ENCODE measurements around the gene MYLK4.

Gene MYLK4

GRCh38 chr6:2624177-2624576 lies 126.5 kb downstream of the MYLK4 start:
- no peak for DNase-seq

DNA sequence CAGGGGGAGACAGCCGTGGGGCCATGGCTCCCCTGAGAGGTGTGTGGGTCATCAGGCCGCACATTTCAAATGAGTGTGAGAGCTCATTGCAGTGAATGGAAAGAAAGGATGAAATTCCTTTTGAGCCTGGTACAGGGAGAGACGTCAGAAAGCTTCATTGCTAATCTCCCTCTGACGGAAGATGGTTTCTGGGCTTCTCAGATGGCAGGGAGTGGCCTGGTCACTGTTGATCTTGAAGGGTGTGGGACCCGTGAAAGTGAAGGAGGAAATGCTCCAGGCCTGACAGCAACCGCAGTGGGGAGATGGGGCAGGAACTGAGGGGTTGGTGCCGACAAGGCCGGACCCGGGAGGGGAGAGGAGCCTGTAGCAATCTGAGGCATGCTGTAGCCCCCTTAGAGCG lies 127.4 kb downstream of the MYLK4 start:
- DNase-seq, result no peak

DNA sequence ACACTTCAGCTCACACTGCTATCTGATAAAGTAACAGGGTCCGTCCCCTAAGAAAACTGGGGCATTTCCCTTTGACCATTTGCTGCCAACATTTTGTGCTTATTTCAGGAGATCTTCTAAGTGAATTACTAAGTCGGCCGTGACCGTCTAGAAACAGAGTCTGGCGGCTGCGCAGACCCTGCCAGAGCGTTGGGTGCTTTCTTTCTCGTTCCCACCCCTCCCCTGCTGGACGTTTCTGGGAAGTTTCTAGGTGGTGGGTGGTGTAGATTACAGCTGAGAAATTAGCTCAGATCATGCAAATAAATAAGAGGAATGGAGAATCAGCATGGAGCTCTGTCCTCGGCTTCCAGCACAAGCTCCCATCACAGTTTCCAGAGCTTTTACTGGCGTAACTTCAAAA lies 128.1 kb downstream of the MYLK4 start:
- DNase-seq, result no peak

DNA sequence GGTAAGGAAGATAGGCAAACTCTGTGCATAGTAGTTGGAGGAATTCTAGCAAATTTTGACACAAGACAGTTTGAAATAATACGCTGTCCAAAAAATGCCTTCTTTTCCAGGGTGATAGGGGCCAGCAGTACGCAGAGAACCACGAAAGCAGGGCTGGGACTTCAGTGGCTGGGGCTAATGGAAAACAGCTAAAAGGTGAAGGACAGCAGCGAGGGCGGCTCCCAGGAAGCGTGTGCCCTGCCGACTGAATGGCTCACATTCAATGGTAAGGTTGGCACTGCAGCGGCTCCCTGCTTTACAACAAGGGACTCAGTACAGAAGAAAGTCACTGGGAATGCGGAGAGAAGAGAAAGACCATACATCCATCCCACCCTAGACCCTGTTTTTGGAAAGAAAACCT lies 131.1 kb downstream of the MYLK4 start:
- no peak for DNase-seq

DNA sequence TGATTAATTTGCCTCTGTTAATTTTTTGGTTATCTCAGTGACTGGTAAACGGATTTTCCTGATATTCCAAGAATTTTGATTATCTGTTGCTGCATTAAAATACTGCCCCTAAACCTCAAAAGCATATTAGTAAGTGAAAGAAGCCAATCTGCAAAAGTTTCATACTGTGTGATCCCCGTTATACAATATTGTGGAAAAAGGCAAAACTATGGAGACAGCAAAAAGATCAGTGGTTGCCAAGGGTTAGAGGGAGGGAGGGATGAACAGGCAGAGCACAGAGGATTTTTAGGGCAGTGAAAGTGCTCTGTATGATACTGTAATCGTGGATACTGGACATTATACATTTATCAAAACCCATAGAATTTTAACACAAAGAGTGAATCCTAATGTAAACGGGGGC lies 133.0 kb downstream of the MYLK4 start:
- no peak for DNase-seq

DNA sequence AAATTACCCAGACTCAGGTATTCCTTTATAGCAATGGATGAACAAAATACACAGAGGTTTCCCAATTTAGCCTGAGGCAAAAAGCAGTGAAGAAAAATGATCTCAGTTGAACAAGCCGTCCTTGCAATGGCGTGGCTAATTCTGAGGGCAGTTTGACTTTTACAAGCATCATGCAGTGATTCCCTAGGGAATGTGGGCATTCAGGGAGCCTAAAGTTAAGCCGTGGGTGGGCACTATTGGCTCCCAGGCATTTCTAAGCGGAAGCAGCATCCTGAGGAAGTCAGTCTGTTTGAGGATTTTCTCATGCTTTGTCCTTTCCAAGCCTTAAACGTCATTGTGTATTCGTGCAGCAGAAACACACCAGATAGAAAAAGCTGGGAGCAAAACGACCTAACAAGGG lies 133.9 kb downstream of the MYLK4 start:
- no peak for DNase-seq

- DNase-seq, result no peak
Measured at GRCh38 chr6:2615251-2615650, 135.5 kb downstream of the MYLK4 start.

GRCh38 chr6:2614846-2615245 lies 135.9 kb downstream of the MYLK4 start:
- DNase-seq, result no peak

- no peak for DNase-seq
Measured at GRCh38 chr6:2614155-2614554, 136.6 kb downstream of the MYLK4 start.

All from islet precursor cell (in vitro differentiated cells).